Lower leg skin (tissue), 4 donors: ENCODE results near the gene DPEP1. TPM values are rescaled to one million over a fixed set of nuclear protein-coding genes. Genes with fewer than 3 reads are reported as not detected.
"Not testable (repeated sequence)": the region's sequence is repeated elsewhere in the genome, so short reads cannot be mapped to it uniquely, and the experiment has no call there.

ENCODE experiments used
- DNase-seq, 2 donors: peaks; one replicate each; pipeline ENCODE4 v3.0.0-alpha.2; 2019; ENCODE audit warnings: low spot score in 2 of 2
- H3K4me3 ChIP-seq: fragments of 200-600 bp; sonication (generic); 2 replicates; pipeline ENCODE4 v1.5.1; 2017; ENCODE audit warnings: mild to moderate bottlenecking, low read depth; ENCODE audit not compliant: poor library complexity, severe bottlenecking
- CTCF ChIP-seq, 3 donors: fragments of 450-650 bp; IDR thresholded peaks; one replicate each; pipeline ENCODE4 v1.5.1; 2016; ENCODE audit warnings: antibody characterized with exemption in 3 of 3, mild to moderate bottlenecking in 3 of 3, moderate library complexity in 2 of 3
- POLR2A ChIP-seq, 2 donors: fragments of 450-650 bp; IDR thresholded peaks; one replicate each; pipeline ENCODE4 v1.6.1; 2016 to 2017; ENCODE audit warnings: antibody characterized with exemption in 2 of 2, mild to moderate bottlenecking in 1 of 2, moderate library complexity in 1 of 2
- WGBS, 2 donors: methylation state at CpG; one replicate each; pipeline ENCODE4 v1.1.5; 2018; 5-methylcytosine and 5-hydroxymethylcytosine counted together
- intact Hi-C: fragments of 100-400 bp; cut with DNase I; formaldehyde crosslinking; loops from one replicate; pipeline ENCODE4 v1.15.0; 2023; ENCODE audit warnings: low total_unique reads
- total RNA-seq, 4 donors: library from RNA; depleted of rRNA; stranded (reverse); fragments of >200 nt; gene quantifications; one replicate each; pipeline ENCODE4 v1.1.0, GENCODE V29; 2016

Gene DPEP1
- total RNA-seq, 4 donors from 2014 or later, result 1.7 to 3.7 TPM; not detected in 2

GRCh38 chr16:89583197-89583894, 30.1 kb upstream of the DPEP1 start:
- DNase-seq, result no peak
- 84 to 90% methylated on average over 20 to 36 of the region's 36 CpGs for WGBS, 2 donors
- H3K4me3 ChIP-seq, result no peak overlapping the region
- intact Hi-C loops, result no loop called here
- no peak for TF ChIP-seq POLR2A (IDR thresholded peaks at IDR 0.05)
- TF ChIP-seq CTCF (IDR thresholded peaks at IDR 0.05), result no peak

GRCh38 chr16:89583895-89584644, 29.4 kb upstream of the DPEP1 start:
- no peak for DNase-seq
- H3K4me3 ChIP-seq, result no peak overlapping the region
- TF ChIP-seq POLR2A (IDR thresholded peaks at IDR 0.05), result no peak
- no peak for TF ChIP-seq CTCF (IDR thresholded peaks at IDR 0.05)
- WGBS, 2 donors, result 83 to 91% methylated on average over 34 to 40 of the region's 49 CpGs
- intact Hi-C loops, result no loop called here

GRCh38 chr16:89584768-89585549, 28.5 kb upstream of the DPEP1 start:
- intact Hi-C loops, result no loop called here
- H3K4me3 ChIP-seq, result no peak overlapping the region
- TF ChIP-seq CTCF (IDR thresholded peaks at IDR 0.05) (no peak), POLR2A (IDR thresholded peaks at IDR 0.05) (no peak)
- WGBS, 2 donors, result 52 to 58% methylated on average over 25 of the region's 25 CpGs
- DNase-seq, result no peak

GRCh38 chr16:89586218-89586617, 27.2 kb upstream of the DPEP1 start:
- intact Hi-C loops, result no loop called here
- no peak overlapping the region for H3K4me3 ChIP-seq
- TF ChIP-seq POLR2A (IDR thresholded peaks at IDR 0.05) (no peak), CTCF (IDR thresholded peaks at IDR 0.05) (no peak)
- WGBS, 2 donors, result 82 to 90% methylated on average over 7 of the region's 7 CpGs
- DNase-seq, result no peak

- WGBS, 2 donors, result 71 to 81% methylated on average over 9 to 13 of the region's 25 CpGs
- DNase-seq, result no peak
- no peak for TF ChIP-seq CTCF (IDR thresholded peaks at IDR 0.05)
- no peak for TF ChIP-seq POLR2A (IDR thresholded peaks at IDR 0.05)
- no peak overlapping the region for H3K4me3 ChIP-seq
- intact Hi-C loops, result no loop called here
Observed at GRCh38 chr16:89586853-89587252, 26.6 kb upstream of the DPEP1 start.

GRCh38 chr16:89587676-89588075, 25.8 kb upstream of the DPEP1 start:
- 96 to 100% methylated on average over 8 to 10 of the region's 36 CpGs for WGBS, 2 donors

More at GRCh38 chr16:89587676-89588075, 25.8 kb upstream of the DPEP1 start:
- H3K4me3 ChIP-seq, DNase-seq, intact Hi-C loops: not testable (repeated sequence)
